Renal pelvis (tissue), 4 donors: ENCODE results near the gene KCNK1. TPM values are rescaled to one million over a fixed set of nuclear protein-coding genes. Genes with fewer than 3 reads are reported as not detected.

Experiments used
- DNase-seq: peaks from one replicate; pipeline ENCODE4 v3.0.0-alpha.2; 2013
- polyA plus RNA-seq, 3 donors: library from polyadenylated mRNA; unstranded; fragments of 120-200 nt; gene quantifications; one replicate each; pipeline ENCODE4 v1.2.1, GENCODE V29; 2013; ENCODE audit not compliant: insufficient read length in 3 of 3

KCNK1 gene
- polyA plus RNA-seq, 3 donors = 6.5 to 9.0 (median 6.9) TPM

DNA sequence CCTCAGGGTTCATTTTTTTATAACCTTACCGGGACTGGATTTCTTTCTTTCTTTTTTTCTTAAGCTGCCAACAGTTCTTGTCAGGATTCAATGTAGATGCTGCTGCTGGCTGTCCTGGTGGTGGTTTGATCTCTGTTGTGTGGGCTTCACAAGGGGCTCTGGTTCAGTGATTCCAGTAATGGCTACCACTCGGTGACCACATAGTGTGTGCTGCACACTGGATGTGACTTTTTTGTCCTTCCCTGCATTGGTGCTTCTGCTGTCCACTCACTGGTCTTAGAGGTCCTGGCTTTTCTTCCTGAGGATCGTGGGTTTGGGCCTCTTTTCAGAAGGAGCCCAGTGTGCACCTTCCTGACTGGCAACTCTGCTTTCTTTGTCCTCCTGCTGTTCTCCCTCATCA, 18.5 kb downstream of the KCNK1 start:
- no peak for DNase-seq

DNA sequence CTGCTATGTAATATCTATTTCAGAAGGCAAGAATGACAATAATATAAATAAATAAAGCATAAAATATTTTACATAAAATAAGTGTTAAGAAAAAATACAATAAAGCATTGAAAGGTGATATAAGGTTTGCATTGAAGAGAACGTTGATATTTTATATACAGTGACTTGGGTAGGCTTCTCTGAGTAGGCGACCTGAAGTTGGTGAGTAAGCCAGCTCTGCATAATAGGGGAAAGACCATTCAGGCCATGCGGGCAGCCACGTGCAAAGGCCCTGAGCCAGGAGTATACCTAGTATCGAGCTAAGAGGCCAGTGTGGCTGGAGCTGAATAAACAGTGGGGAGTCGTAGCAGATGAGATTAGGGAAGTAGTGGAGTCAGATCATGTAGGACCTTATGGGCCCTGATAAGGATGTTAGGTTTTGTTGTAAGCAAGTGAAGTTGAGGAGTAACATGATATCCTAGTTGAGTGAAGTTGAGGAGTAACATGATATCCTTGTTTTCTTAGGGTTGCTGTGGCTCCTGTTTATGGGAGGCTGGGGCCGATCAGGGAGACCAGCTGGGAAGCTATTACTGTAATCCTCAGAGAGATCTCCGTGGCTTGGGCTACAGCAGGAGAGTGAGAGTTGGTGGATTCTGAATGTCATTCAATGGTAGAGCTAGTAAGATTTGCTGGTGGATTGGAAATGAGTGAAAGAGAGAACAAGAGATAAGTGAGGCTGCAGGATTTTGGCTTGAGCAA, 22.0 kb downstream of the KCNK1 start:
- no peak for DNase-seq

DNA sequence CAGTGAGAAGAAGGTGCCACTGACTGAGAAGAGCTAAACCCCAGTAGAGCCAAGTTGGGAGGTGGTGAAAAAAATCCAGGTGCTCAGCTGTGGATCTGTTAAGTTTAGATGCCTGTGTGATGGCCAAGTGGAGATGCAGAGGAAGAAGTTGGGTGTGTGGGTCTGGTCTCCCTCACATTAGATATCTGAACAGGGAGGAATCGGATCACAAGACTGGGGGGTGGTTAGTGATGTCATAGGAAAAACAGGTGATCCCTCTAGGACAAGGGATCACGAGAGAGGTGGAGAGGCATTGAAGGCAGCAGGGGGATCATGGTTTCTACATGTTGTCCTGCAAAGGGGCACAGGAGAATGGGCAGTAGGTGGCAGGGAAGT, 22.6 kb downstream of the KCNK1 start:
- DNase-seq = no peak

DNA sequence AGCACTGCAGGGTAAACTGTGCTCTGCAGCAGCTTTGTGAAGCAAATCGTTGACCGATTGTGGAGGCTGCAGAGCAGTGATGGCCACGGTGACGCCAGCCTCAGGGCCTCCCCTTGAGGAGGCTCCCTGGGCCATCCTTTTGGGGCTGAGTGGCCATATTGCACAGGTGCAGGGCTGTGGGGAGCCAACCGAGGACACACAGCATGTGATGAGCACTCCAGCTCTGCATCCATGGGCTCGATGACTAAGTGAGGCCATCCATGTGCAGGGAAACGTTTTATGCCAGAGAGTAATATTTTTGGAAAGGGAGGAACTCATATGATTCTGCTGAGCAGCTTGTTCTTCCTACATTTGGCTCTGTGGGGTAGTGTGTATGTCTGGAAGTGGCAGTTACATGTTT, 24.6 kb downstream of the KCNK1 start:
- DNase-seq = no peak

DNA sequence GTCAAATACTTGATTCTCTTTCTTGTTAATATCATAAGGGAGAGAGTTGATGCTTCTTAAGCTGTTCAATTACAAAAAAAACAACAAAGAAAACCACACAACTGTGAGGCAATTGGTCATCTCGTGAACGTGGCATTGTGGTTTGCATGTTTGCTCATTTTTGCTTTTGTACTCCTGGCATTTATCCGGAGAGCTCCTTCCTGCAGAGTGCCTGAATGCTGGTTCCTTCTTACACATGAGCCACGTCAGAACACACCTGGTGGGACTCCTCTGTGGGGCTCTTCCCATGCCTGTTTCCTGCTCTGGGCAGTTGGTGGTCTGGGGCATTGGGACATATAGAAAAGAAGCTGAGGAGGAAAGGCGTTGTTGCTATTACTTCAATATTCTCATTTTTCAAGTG, 25.7 kb downstream of the KCNK1 start:
- no peak for DNase-seq

DNA sequence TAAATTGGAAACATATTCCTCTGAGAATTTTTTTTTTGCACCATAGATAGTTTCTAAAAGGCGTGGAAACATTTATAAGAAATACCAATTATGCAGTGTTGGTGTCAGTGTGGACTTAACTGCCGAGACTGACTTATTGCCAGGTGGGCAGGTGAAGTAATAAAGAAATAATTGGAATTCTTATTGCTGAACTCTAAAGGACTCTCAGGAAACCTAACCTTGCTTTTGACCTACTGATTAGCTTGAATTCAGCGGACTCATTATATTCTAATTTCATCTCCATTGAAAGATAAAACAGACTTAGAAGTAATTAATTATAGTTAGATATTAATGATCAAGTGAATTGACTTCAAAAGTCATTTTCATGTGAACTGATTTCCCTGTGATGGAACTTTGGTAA, 26.3 kb downstream of the KCNK1 start:
- DNase-seq = no peak

DNA sequence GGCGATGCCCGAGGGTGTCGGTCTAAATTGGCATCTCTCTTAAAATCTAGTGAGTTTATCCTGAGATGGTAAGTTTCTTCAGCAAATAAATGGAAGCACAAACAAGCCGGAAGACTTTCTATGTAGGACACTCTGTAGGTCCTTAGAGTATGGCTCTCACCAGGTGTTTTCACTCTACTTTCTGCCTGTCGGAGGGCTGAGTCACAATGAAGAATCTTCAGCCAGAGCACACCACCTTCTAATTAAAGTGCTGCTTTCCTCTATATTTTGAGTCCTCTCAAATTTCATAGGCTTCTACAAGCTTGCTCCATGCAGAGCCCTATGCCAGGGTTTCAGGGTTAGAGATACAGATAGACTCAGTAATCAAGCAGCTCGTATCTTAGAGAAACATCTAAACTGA, 27.1 kb downstream of the KCNK1 start:
- DNase-seq = no peak

DNA sequence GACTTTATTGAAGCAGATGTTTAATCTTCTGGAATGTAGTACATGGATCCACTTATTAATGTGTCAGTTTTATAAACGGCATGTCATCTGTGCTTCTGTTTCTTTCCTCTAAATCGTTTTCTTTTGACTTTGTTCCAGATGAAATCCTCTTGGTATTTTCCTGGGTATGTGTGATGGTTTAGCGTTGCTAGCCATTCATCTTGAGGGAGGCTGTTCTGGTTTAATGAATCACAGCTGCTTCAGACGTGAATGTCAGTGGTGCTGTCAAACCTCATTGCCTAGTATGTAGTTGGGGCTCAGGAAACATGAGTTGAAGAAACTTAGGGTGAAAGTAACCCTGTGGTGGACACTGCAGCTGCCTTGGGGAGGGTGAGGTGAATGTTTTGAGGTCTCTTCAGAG, 33.2 kb downstream of the KCNK1 start:
- no peak for DNase-seq

DNA sequence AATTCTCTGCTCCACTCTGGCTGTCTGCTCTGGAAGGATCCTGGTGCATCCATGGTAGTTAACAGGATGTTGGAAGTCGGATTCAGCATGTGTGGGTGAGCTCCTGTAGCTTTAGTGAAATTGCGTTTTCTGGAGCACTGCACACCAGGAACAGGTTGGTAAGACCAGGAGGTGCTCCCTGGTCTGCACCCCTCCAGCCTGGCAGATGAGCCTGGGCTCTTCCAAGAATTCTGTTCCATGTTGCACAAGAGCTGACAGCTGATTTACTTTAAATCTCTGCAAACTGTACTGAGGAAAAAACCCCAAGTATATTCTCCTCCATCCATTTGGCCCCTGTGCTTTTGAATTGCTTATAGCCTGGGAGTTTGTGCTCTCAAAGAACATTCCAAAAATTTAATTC, 33.7 kb downstream of the KCNK1 start:
- DNase-seq = no peak

DNA sequence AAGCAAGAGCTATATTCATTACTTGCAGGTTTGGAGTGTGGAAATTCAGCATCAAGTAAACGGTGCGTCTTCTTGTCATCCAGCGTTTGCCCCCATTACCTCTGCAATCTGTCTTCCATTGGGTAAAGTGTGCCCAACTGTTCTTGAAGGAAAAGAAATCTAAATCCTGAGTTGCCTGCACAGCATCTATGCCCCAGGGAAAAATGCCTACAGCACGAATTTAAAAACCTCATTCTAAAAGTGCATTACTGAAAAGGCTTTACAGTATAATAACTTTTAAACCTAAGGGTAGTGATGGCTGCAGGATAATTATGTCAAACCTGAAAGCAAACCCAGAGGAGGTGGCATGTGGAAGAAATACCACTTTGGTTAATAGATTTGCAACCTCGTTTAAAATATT, 37.2 kb downstream of the KCNK1 start:
- no peak for DNase-seq

DNA sequence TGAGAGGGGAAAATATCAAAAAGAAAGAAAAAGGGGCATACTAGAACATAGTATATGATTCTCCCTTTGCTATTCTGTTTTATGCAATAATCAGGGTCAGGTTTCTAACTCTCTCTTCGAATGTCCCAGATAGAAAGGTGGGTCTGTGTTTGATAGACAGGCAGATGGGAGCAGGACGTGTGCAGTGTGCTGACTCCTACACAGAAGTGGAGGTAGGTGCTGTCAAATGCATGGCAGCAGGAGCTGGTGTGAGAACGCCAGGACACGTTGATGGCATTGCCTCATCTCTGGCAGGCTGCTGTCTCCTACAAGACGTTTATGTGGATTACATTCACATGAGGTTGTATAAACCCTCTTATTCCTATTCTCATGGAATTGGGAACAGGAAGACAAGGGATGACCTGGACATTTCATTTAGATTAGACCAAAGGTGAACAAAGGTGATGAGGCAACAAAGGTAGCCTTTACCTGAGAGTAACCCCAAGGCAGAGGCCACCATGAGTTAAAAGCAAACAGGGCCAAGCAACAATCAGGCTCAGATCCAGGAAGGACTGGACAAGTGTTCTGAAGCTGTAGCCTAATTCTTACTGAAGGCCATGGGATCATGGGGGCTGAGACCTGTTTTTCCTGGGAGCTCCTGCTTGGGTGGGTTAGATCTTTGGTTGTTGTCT, 37.8 kb downstream of the KCNK1 start:
- no peak for DNase-seq

DNA sequence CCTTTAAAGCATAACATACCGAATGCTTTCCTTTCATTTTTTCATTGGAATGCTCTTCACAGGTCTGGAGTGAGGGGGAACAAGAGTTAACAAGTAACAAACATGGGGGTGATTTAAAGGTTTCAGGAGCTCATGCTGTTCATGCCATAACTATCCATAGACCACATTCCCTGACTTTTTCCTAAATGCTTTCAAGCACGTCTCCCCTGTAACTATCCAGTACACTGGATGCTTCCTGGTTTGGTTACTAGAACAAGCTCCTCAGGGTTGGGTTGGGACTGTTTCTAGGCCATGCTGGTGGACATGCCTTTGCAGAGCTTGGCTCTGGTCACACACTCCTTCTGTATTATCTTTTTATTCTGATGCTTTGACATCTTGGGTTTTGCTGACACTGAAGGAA, 38.6 kb downstream of the KCNK1 start:
- no peak for DNase-seq

DNA sequence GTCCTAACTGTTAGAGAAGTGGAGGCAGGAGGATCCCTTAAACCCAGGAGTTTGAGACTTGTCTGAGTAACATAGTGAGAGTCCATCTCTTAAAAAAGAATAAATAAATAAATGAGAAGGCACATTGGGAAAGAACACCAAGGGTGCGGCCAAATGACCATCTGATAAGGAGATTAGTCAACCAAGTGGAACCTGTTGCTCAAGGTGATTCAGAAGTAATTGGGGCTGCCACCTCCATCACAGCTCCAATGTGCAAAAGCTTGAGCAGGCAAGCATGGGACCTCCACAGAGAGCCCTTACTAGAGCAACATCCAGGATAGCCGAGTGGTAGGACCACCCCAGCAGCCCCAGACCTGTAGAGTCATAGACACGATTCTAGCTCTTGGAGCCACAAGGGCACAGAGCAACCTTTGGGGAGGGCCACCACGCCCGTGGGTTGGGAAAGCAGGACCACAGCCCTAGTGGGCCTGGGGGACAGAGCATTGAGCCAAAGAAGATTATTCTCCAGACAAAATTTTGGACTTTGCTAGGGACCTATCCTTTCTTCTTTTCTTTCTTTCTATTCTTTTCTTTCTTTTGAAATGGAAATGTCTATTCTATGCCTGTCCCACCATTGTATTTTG, 40.9 kb downstream of the KCNK1 start:
- no peak for DNase-seq

DNA sequence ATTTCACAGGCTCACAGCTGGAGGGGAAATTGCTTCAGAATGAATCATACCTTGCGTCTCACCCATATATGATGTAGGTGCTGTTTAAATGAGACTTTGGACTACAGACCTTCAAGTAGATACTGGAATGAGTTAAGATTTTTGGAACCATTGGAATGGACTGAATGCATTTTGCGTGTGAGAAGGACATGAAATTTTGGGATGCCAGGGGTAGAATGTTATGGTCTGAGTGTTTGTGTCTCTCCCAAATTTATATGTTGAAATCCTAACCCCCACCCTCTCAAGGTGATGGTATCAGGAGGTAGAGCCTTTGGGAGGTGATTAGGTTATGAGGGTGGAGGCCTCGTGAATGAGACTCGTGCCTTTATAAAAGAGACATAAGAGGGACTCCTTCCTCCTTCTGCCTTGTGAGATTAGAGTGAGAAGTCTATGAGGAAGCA, 41.4 kb downstream of the KCNK1 start:
- DNase-seq = no peak

DNA sequence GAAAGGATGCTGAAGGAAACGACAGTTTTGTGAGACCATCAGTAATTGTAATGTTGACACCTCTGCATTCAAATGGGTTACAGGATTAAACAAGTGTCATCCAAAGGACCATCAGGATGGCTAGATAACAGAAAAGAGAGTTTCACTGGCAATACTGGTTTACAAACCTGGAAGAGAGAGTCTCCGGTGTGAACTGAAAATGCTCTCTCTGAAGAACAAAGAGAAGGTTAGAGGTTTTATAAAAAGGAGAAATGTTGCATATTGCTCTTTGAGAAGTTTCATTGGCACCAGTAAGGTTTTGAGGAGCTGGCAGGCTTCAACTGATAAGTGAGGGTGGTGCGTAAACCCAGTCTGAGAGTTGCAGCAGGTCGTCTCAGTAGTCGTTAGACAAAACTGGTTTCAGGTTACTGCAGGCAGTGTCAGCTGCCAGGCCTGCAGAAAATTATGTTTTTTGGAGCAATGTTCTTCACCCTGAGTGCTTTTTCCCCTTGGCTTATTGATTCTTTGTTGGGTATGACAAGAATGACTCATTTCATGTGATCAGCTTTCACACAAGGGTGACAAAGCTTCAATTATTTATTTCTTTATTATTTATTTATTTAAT, 42.2 kb downstream of the KCNK1 start:
- DNase-seq = no peak

DNA sequence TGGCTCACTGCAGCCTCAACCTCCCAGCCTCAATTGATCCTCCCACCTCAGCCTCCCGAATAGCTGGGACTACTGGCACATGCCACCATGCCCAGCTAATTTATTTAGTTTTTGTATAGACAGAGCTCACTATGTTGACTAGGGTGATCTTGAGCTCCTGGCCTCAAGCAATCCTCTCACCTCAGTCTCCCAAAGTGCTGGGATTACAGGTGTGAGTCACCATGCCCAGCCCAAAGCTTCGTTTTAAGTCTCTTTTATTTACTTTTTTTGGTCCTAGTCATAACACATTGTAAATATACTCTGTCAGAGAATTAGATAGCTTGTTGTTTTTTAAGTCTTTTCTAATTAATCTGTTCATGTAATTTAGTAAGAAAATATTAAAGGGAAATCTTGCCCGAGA, 42.8 kb downstream of the KCNK1 start:
- no peak for DNase-seq

DNA sequence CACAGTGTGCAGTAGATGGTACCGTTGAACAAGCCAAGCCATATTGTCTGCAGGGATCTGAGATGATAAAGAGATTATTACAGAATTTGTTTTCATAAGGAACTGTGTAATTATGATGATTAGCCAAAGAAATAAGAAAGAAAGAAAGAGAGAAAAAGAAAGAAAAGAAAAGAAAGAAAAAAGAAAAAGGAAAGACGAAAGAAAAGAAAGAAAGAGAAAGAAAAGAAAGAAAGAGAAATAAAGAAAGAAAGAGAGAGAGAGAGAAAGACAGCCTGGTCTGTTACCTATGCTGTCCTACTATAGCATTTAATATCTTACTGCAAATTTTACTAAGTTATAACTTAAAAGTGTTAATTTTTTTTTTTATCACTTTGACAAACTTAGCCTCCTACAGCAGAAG, 43.6 kb downstream of the KCNK1 start:
- no peak for DNase-seq

DNA sequence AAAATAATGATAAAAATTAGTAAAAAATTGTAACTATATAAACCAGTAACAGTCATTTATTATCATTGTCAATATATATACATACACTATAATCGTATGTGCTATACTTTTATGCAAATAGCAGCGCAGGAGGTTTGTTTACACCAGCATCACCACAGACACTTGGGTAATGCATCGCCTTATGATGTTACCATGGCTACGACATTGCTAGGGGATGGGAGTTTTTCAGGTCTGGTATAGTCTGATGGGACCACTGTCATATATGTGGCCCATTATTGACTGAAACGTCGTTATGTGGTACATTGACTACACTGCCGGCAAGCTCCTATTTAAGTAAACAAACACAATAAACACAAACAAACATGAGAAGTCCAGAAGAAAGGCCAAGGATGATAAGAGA, 45.6 kb downstream of the KCNK1 start:
- no peak for DNase-seq

DNA sequence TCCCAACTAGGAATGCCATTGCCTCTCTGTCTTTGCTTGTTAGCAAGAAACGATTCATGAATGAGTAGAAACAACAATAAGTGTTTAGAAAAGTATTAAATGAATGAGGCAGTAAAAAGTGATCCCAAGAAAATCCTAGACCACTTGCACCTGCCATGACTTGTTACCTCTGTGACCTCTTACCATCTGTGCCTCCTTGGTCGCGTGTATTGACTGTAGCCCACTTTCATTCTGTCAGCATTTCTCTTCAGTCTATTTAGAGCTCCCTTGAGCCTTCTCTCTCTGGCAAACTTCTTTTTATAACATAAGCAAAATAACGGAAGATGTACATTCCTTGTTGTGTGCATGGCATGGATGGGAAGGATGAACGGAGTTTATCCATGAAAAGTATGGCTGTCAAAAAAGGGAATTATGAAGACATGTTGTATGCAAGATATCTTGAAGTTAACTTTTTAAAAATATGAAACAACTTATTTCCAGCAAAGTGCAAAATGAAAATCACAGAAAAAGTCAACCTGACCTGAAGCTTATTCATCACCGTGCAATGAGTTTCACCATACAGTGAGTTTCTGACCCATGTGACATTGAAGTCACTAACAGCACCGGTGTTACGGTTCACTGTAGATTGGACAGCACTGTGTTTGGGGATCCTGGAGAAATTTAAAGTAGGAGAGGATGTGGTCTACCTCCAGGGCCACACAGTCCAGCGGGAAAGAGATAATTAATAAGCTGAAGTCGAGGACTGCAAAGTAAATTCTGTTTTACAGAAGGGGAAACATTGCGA, 47.7 kb downstream of the KCNK1 start:
- no peak for DNase-seq

DNA sequence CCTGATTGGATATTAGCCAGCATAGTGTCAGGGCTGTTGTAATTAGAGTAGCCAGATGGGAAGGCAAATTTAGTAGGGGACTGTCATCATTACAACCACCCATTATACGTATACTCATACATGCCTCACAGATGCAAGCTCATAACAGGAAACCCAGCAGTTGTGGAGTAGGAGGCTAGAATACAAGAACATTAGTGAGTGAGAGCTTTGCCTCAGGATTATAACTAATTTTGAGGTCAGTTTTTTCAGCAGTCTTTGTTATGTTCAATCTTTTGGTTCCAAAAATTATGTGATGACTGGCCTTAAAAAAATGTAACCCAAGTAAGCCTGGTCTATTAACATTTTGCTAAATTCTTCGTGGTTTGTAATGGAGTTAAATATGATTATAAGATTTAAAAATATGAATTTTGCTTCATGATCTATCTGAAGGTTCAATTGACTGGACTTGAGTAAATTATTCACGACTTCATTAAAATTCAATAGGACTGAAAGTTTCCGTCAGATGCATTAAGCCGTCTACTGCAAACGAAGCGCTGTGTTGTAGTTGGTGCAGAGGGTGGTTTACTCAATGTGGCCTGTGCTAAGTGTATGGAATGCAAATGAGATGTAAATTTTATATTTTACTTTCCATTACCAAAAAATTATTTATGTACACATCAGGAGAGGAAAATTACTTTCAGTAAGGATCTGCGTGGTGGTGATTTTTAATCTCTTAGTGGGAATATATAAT, 48.8 kb downstream of the KCNK1 start:
- DNase-seq = no peak

DNA sequence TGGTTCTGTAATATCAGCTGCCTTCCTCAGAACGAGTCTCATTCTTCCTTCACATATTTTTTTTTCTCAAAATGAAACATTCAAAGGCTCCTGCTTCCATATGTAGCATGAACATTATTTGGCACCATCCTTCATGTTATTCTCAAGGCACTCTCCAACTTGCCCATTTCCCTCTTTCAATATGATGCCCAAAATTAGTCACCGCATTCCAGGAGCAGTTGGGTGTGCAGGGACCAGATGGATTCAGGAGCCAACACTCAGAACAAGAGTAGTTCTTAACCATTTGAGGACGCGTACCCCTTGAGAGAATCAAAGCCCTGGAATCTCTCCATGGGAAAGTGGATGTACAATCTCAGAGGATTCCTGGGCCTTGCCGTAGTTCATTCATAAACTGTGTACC, 50.3 kb downstream of the KCNK1 start:
- DNase-seq = no peak
